ENCODE results near the gene CACNB1. TPM values are rescaled to one million over a fixed set of nuclear protein-coding genes. Genes with fewer than 3 reads are reported as not detected.

The CACNB1 gene
- total RNA-seq, 1 experiment from 2014 or later = 44.1 TPM

DNA sequence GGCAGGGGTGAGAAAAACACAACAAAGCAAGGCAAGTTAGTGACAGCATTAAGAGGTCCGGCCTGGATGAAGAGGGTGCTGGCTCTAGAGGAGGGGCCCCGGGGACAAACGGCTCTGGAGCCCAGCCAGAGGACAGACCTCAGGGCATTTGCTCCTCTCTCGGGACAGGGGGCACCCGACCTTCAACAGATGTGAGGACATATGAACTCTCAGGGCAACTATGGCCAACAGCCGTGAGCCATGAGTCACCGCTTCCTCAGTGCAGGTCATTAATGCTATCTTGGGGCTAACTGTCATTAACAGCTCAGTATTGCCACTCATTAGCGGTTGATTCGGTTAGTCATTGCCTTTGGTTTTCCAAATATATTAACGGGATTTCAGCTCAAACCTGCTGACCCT, 21.8 kb downstream of the CACNB1 start:
- intact Hi-C loops (cut with micrococcal nuclease; ENCODE audit: unreplicated experiment) = no loop called here
- H3K36me3 Mint-ChIP-seq (ENCODE audit: insufficient read depth, unreplicated experiment) = peaks cover 59% of the 10 kb centered on the region
- no peak overlapping the region for H3K4me3 Mint-ChIP-seq (ENCODE audit: low read depth, unreplicated experiment)
- BruUV-seq (replicated peaks) = no TSS peak
- no peak for TF ChIP-seq CTCF (IDR thresholded peaks at IDR 0.05; ENCODE audit: unreplicated experiment)
- CTCF ChIA-PET = interaction anchor here (0.5 to 7.6 kb wide), 15 partner anchors 8 to 378 kb away, joined by 3 to 148 read pairs (median 5); partner anchors contain the start of gene ARL5C
- no peak for DNase-seq
- H3K27me3 Mint-ChIP-seq (ENCODE audit: unreplicated experiment) = no peaks in the 10 kb centered on the region
- H3K4me1 Mint-ChIP-seq (ENCODE audit: low read depth, unreplicated experiment) = peaks cover 16% of the 10 kb centered on the region
- no peak overlapping the region for H3K27ac Mint-ChIP-seq (ENCODE audit: unreplicated experiment)
- H3K9me3 Mint-ChIP-seq (ENCODE audit: low read depth, unreplicated experiment) = no peaks in the 10 kb centered on the region

DNA sequence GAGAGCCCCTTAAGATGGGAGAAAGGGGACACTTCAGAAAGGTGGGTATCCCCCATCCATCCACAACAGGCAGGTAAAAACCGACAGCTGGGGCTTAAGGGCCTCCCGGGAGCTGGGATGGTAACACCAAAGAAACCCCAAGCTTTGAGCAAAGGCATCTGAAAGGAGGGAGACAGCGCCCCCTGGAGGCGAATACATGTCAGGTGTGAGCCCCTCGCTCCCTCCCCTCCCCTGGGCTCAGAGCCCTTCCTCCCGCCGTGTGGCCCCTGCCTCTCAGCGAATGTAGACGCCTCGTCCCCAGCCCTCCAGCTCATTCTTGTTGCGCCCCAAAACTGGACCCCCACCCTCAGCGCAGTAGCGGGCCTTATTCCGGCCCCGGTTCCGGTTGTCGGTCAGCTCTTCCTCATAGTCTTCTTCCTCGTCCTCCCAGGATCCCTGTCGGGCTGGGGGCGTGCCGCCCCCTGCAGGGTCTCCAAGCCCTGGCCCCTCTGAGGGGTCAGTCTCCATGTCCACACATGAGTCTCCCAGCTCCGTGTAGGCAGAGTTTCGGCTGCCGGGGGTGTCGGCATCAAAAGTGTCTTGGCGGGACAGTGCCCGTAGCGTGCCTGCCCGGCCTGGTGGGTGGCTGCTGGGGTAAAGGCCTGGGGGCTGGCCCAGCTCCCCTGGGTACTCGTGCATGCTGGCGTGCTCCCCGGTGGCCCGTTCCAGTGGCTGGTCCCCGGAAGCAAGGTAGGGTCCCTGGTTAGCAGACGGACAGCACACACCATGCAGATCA, 22.4 kb downstream of the CACNB1 start:
- Mint-ChIP-seq H3K9me3 (ENCODE audit: low read depth, unreplicated experiment) (no peaks in the 10 kb centered on the region), H3K4me3 (ENCODE audit: low read depth, unreplicated experiment) (no peak overlapping the region), H3K27me3 (ENCODE audit: unreplicated experiment) (no peaks in the 10 kb centered on the region), H3K36me3 (ENCODE audit: insufficient read depth, unreplicated experiment) (peaks cover 59% of the 10 kb centered on the region), H3K4me1 (ENCODE audit: low read depth, unreplicated experiment) (peaks cover 16% of the 10 kb centered on the region), H3K27ac (ENCODE audit: unreplicated experiment) (no peak overlapping the region)
- BruUV-seq (replicated peaks) = no TSS peak
- intact Hi-C loops (cut with micrococcal nuclease; ENCODE audit: unreplicated experiment) = no loop called here
- TF ChIP-seq CTCF (IDR thresholded peaks at IDR 0.05; ENCODE audit: unreplicated experiment) = peak; percentile 100
- CTCF ChIA-PET = interaction anchor here (0.5 to 7.6 kb wide), 37 partner anchors 8 to 564 kb away, joined by 3 to 148 read pairs (median 4); partner anchors contain the start of genes ARL5C, MED1 and RPL19
- peak; percentile 92 for DNase-seq

GRCh38 chr17:39173526-39174274, 23.8 kb downstream of the CACNB1 start:
- intact Hi-C loops (cut with micrococcal nuclease; ENCODE audit: unreplicated experiment) = no loop called here
- H3K4me1 Mint-ChIP-seq (ENCODE audit: low read depth, unreplicated experiment) = peaks cover 12% of the 10 kb centered on the region

More at GRCh38 chr17:39173526-39174274, 23.8 kb downstream of the CACNB1 start:
- Mint-ChIP-seq H3K4me3 (ENCODE audit: low read depth, unreplicated experiment) (no peak overlapping the region), H3K27me3 (ENCODE audit: unreplicated experiment) (peaks cover 5% of the 10 kb centered on the region), H3K27ac (ENCODE audit: unreplicated experiment) (peak overlapping the region; percentile 14), H3K36me3 (ENCODE audit: insufficient read depth, unreplicated experiment) (peaks cover 57% of the 10 kb centered on the region), H3K9me3 (ENCODE audit: low read depth, unreplicated experiment) (no peaks in the 10 kb centered on the region)
- DNase-seq = no peak
- TF ChIP-seq CTCF (IDR thresholded peaks at IDR 0.05; ENCODE audit: unreplicated experiment) = no peak
- no TSS peak for BruUV-seq (replicated peaks)
- CTCF ChIA-PET = interaction anchor here (0.7 to 7.6 kb wide), 19 partner anchors 8 to 277 kb away, joined by 3 to 148 read pairs (median 7); partner anchors contain the start of genes ARL5C, MED1 and RPL19

All from Calu3 (cell line).